Right lobe of liver (tissue), 6 donors: ENCODE measurements around the gene KIF25. TPM values are rescaled to one million over a fixed set of nuclear protein-coding genes. Genes with fewer than 3 reads are reported as not detected.

Experiments
- ATAC-seq, 4 donors: fragments of 200-7000 bp; cut with Tn5 transposase; one replicate each; pipeline ENCODE4 v1.9.1; 2020; ENCODE audit warnings: mild to moderate bottlenecking in 4 of 4, moderate library complexity in 4 of 4
- DNase-seq, 3 donors: peaks; one replicate each; pipeline ENCODE4 v3.0.0-alpha.2; 2020
- H3K27ac ChIP-seq, 3 donors: fragments of 200-600 bp; one replicate each; pipeline ENCODE4 v1.8.0; 2022
- H3K27me3 ChIP-seq, 2 donors: fragments of 200-600 bp; one replicate each; pipeline ENCODE4 v1.8.0; 2022
- H3K36me3 ChIP-seq, 4 donors: fragments of 200-600 bp; sonication (generic) in 1 of 4; one replicate each; pipeline versions ENCODE4 v1.5.1 to v1.8.0; 2017 to 2022; ENCODE audit warnings: control low read depth in 1 of 4
- H3K4me1 ChIP-seq, 4 donors: fragments of 200-600 bp; sonication (generic) in 1 of 4; one replicate each; pipeline versions ENCODE4 v1.5.1 to v1.8.0; 2017 to 2022; ENCODE audit warnings: control low read depth in 1 of 4
- H3K4me3 ChIP-seq, 3 donors: fragments of 200-600 bp; one replicate each; pipeline ENCODE4 v1.8.0; 2022
- H3K9me3 ChIP-seq, 4 donors: fragments of 200-600 bp; sonication (generic) in 1 of 4; one replicate each; pipeline versions ENCODE4 v1.5.1 to v1.8.0; 2017 to 2022; ENCODE audit warnings: control low read depth in 1 of 4
- POLR2A ChIP-seq: fragments of 450-650 bp; IDR thresholded peaks from one replicate; pipeline ENCODE4 v1.6.1; 2017; ENCODE audit warnings: antibody characterized with exemption, mild to moderate bottlenecking
- WGBS: methylation state at CpG from one replicate; pipeline ENCODE4 v1.1.6; 2018; ENCODE audit warnings: low coverage, low lambda C conversion rate; ENCODE audit not compliant: insufficient coverage; ENCODE audit errors: missing lambda C conversion rate; 5-methylcytosine and 5-hydroxymethylcytosine counted together
- intact Hi-C, 2 donors: fragments of 100-400 bp; cut with DNase I; formaldehyde crosslinking; loops; one replicate each; pipeline versions ENCODE4 v1.11.2 to v1.14.1; 2022
- long read RNA-seq: library from polyadenylated mRNA; unstranded; transcript quantifications from one replicate; pipeline ENCODE4 v2.0.0, GENCODE V29; 2019
- total RNA-seq, 6 experiments: library from RNA; depleted of rRNA in 2 of 6; stranded (reverse); fragments of >200 nt in 2 of 6; fragmentation: NEBNext Ultra II Directional in 3 of 6; extraction: Animal tissue kit (Norgen Biotek cat#: 25700) in 3 of 6; gene quantifications; one replicate each; pipeline versions ENCODE4 v1.1.0 to v1.2.4, GENCODE V29; 2016 to 2023
- TF ChIP-seq, protein P1 (sequence below), 4 donors: fragments of 200-600 bp in 3 of 4; fragments of 450-650 bp in 1 of 4; IDR thresholded peaks; one replicate each; pipeline versions ENCODE4 v1.5.1 to v1.8.0; 2016 to 2022; ENCODE audit warnings: antibody characterized with exemption in 4 of 4, mild to moderate bottlenecking in 2 of 4
- donor health status: DM: no; HTN: yes; CAD: no.
- donor health status: DM: no; HTN: no; CAD: no.
- donor health status: DM: no; HTN: no; CAD: no.
- donor health status: DM: no; HTN: yes; CAD: no.
- donor health status: DM: no; HTN: yes; CAD: no.

Gene KIF25
- under 1 TPM in 1 of 6 experiments, not detected in 5; 0.15 TPM for total RNA-seq
- long read RNA-seq = 0 reads

DNA sequence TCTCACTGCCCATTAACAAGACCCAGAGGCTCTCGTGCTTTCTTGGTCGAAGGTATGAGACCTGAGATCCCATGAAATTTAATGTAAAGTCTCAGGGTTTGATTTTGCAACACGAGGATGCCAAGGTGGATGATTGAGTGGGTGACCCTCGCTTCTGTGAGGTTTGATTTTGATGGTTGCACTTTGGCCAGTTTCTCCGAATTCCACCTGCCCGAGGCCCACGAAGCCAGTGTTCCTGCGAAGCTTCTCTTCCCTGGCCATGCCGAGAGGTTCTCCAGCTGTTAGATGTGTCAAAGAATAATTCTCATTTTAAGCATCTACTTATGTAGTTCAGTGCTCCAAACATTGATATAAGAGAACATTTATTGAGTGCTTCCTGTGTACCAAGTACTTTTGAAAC, at the start of gene KIF25:
KIF25 (plus strand) TSS at position 30 of the 400 bp plus-strand sequence. CDS start 31,915 bp downstream, outside the sequence.
- intact Hi-C loops = no loop called here
- Histone ChIP-seq H3K4me3 (no peak within 1 kb of the TSS), H3K9me3 (no peaks in the 10 kb centered on the region), H3K27ac (no peak within 1 kb of the TSS), H3K4me1 (no peaks in the 10 kb centered on the region), H3K36me3 (no peaks in the 10 kb centered on the region), H3K27me3 (no peaks in the 10 kb centered on the region)
- DNase-seq (no peak), ATAC-seq (no peak)
- 92% methylated on average over 2 of the region's 9 CpGs for WGBS
- TF ChIP-seq, protein P1, sequence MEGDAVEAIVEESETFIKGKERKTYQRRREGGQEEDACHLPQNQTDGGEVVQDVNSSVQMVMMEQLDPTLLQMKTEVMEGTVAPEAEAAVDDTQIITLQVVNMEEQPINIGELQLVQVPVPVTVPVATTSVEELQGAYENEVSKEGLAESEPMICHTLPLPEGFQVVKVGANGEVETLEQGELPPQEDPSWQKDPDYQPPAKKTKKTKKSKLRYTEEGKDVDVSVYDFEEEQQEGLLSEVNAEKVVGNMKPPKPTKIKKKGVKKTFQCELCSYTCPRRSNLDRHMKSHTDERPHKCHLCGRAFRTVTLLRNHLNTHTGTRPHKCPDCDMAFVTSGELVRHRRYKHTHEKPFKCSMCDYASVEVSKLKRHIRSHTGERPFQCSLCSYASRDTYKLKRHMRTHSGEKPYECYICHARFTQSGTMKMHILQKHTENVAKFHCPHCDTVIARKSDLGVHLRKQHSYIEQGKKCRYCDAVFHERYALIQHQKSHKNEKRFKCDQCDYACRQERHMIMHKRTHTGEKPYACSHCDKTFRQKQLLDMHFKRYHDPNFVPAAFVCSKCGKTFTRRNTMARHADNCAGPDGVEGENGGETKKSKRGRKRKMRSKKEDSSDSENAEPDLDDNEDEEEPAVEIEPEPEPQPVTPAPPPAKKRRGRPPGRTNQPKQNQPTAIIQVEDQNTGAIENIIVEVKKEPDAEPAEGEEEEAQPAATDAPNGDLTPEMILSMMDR (IDR thresholded peaks at IDR 0.05) = no peak
- TF ChIP-seq POLR2A = no peak

GRCh38 chr6:167947716-167948115, 49.8 kb upstream of the KIF25 start:
- ATAC-seq = no peak
- WGBS = 89% methylated on average over 1 of the region's 1 CpG

DNA sequence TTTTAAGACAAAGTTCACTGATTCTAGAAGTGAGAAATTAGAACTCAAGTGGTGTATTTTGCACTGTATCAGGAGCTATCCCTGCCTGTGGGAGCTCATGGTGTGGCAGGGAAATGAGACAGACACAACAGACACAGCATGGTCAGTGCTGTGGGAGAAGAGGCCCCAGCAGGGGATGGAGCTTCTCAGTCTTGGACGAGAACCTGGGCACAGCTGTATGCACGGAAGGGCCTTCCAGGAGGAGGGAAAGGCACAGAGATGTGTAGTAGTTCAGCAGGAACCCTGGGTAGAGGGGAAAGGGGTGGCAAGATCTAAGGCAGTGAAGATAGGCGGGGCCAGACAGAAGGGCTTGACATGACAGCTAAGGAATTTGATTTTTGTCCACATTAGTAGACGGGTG, 48.8 kb upstream of the KIF25 start:
- 91% methylated on average over 4 of the region's 4 CpGs for WGBS
- ATAC-seq = no peak

More at GRCh38 chr6:167947716-167948115, 49.8 kb upstream of the KIF25 start:
- Histone ChIP-seq H3K4me3 (no peak overlapping the region), H3K9me3 (no peaks in the 10 kb centered on the region), H3K27me3 (no peaks in the 10 kb centered on the region), H3K27ac (no peak overlapping the region), H3K4me1 (no peaks in the 10 kb centered on the region), H3K36me3 (peaks cover 0 to 86% (median 30%) of the 10 kb centered on the region in 4 donors)
- DNase-seq = no peak
- intact Hi-C loops = no loop called here
- no peak for TF ChIP-seq POLR2A
- TF ChIP-seq, protein P1 (IDR thresholded peaks at IDR 0.05) = no peak

GRCh38 chr6:167949121-167949684, 48.3 kb upstream of the KIF25 start:
- Histone ChIP-seq H3K27ac (no peak overlapping the region), H3K4me1 (no peaks in the 10 kb centered on the region), H3K27me3 (no peaks in the 10 kb centered on the region), H3K9me3 (no peaks in the 10 kb centered on the region), H3K36me3 (peaks cover 0 to 74% (median 26%) of the 10 kb centered on the region in 4 donors), H3K4me3 (no peak overlapping the region)
- TF ChIP-seq, protein P1 (IDR thresholded peaks at IDR 0.05) = no peak
- no peak for TF ChIP-seq POLR2A
- ATAC-seq = no peak
- no peak for DNase-seq
- intact Hi-C loops = no loop called here
- 81% methylated on average over 6 of the region's 7 CpGs for WGBS

More for the DNA sequence above, 48.8 kb upstream of the KIF25 start:
- H3K36me3 ChIP-seq = peaks cover 0 to 79% (median 26%) of the 10 kb centered on the region in 4 donors
- no peak overlapping the region for H3K27ac ChIP-seq
- DNase-seq = no peak
- TF ChIP-seq POLR2A = no peak
- TF ChIP-seq, protein P1 (IDR thresholded peaks at IDR 0.05) = no peak
- no peak overlapping the region for H3K4me3 ChIP-seq
- intact Hi-C loops = no loop called here
- H3K9me3 ChIP-seq = no peaks in the 10 kb centered on the region
- no peaks in the 10 kb centered on the region for H3K4me1 ChIP-seq
- H3K27me3 ChIP-seq = no peaks in the 10 kb centered on the region
